ENCODE measurements around the gene CIT.

The CIT gene

DNA sequence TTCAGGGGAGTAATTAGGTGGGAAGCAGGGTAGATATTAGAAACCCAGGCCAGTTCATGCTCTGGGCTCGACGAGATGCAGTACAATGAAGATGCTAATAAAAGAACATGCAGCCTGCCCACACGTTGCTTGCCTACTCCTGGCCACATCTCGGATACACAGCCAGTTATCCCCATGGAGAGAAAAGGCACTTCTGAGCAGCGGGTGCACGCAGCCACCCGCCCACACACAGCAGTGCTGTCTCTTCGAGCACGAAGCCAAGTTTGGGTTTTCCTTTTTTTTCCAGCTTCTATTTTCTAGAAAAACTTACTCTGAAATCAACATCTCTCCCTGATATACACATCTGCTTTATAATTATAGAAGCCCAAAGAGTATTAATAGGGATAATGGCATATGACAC lies 85.7 kb downstream of the CIT start:
- TF ChIP-seq, protein P1, sequence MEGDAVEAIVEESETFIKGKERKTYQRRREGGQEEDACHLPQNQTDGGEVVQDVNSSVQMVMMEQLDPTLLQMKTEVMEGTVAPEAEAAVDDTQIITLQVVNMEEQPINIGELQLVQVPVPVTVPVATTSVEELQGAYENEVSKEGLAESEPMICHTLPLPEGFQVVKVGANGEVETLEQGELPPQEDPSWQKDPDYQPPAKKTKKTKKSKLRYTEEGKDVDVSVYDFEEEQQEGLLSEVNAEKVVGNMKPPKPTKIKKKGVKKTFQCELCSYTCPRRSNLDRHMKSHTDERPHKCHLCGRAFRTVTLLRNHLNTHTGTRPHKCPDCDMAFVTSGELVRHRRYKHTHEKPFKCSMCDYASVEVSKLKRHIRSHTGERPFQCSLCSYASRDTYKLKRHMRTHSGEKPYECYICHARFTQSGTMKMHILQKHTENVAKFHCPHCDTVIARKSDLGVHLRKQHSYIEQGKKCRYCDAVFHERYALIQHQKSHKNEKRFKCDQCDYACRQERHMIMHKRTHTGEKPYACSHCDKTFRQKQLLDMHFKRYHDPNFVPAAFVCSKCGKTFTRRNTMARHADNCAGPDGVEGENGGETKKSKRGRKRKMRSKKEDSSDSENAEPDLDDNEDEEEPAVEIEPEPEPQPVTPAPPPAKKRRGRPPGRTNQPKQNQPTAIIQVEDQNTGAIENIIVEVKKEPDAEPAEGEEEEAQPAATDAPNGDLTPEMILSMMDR (conservative IDR thresholded peaks at IDR 0.05; ENCODE audit: low read depth, low read length): no peak
- no peak overlapping the region for H3K4me3 ChIP-seq (ENCODE audit: low read length)
- DNase-seq (ENCODE audit: low read depth): no peak

DNA sequence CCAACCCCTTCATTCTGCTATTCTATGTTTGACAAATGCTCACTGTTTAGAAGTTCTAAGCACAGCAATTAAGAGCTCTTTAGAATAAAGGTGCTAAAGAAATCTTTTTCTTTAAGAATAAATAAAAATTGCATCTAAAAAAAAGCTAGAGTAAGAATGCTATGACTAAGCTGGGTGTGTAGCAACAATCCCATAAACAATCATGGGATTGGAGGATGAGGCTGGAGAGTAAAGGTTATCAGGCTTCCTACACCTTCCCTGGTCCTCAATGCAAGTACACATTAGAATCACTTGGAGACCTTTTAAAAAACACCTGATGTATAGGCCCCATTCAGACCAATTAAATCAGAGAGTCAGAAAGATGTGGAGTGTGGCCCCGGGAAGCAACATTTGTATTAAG lies 88.3 kb downstream of the CIT start:
- no peak for DNase-seq (ENCODE audit: low read depth)
- no peak overlapping the region for H3K4me3 ChIP-seq (ENCODE audit: low read length)
- TF ChIP-seq, protein P1 (conservative IDR thresholded peaks at IDR 0.05; ENCODE audit: low read depth, low read length): no peak

DNA sequence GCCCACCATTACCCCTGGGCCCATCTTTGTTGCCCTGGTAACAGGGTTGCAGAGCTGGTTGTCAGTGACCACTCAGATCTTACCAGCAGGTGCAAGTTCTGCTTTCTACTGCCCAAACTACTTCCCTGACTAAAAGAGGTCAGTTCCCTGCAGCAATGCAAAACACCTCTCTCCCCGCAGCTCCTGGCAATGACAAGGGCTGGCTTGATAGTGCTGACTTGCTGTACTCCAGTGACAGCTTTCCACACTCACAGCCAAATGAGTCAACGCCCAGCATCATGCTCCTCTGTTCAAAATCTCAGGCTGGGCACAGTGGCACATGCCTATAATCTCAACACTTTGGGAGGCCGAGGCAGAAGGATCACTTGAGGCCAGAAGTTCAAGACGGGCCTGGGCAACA lies 90.6 kb downstream of the CIT start:
- H3K4me3 ChIP-seq (ENCODE audit: low read length): no peak overlapping the region
- TF ChIP-seq, protein P1 (conservative IDR thresholded peaks at IDR 0.05; ENCODE audit: low read depth, low read length): no peak
- DNase-seq (ENCODE audit: low read depth): no peak

DNA sequence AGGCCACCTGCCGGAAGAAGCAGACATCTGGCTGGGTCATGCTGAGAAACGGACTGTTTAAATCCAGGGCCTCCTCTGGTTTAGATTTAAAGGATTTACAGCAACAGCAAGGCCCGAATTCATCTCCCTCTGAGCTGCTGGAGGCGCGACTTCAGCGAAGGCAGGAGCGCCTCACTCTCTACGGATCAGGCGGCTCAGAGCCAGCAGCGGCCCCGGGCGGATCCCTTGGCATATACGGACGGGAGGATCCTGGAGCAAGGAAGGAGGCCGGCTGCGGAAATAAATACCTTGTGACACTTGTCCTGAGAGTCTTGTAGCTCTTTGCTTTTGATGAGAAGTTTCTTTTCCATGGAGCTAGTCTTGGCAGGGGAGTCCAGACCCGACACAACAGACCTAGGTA lies 92.4 kb downstream of the CIT start:
- no peak for DNase-seq (ENCODE audit: low read depth)
- no peak overlapping the region for H3K4me3 ChIP-seq (ENCODE audit: low read length)
- TF ChIP-seq, protein P1 (conservative IDR thresholded peaks at IDR 0.05; ENCODE audit: low read depth, low read length): no peak

DNA sequence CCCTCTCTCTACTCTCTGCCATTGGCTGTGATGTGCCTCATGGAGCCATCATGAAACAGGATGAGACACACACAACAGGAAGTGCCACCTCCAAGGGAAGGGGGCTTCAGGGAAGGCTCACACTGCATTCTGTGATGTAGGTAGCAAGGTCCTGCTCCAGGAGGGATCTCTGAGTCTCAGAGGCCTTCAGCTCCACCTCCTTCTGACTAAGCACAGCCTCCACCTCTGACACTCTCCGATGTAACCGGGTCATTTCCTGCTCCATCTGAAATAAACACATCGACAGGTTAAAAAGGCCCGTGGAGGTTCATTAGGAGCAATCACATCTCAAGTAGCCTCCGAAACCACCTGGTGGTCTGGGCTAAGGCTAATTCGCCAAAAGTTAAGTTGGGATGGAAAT lies 93.3 kb downstream of the CIT start:
- no peak for DNase-seq (ENCODE audit: low read depth)
- TF ChIP-seq, protein P1 (conservative IDR thresholded peaks at IDR 0.05; ENCODE audit: low read depth, low read length): no peak
- H3K4me3 ChIP-seq (ENCODE audit: low read length): no peak overlapping the region

DNA sequence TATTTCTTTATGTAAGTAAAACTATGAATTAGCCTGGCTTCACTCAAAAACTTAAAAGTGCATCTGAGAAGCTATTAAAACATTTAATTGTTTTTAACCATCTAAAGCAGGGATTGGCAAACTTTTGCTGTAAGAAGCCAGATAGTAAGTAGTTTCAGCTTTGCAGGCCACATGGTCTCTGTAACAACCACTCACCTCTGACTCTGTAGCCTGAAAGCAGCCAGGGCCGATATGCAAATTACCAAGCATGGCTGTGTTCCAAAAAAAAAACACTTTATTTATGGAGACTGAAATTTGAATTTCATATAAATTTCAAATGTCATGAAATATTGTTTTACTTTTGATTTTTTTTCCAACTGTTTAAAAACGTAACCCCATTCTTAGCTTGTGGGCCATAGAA lies 95.3 kb downstream of the CIT start:
- H3K4me3 ChIP-seq (ENCODE audit: low read length): no peak overlapping the region
- TF ChIP-seq, protein P1 (conservative IDR thresholded peaks at IDR 0.05; ENCODE audit: low read depth, low read length): no peak
- no peak for DNase-seq (ENCODE audit: low read depth)

DNA sequence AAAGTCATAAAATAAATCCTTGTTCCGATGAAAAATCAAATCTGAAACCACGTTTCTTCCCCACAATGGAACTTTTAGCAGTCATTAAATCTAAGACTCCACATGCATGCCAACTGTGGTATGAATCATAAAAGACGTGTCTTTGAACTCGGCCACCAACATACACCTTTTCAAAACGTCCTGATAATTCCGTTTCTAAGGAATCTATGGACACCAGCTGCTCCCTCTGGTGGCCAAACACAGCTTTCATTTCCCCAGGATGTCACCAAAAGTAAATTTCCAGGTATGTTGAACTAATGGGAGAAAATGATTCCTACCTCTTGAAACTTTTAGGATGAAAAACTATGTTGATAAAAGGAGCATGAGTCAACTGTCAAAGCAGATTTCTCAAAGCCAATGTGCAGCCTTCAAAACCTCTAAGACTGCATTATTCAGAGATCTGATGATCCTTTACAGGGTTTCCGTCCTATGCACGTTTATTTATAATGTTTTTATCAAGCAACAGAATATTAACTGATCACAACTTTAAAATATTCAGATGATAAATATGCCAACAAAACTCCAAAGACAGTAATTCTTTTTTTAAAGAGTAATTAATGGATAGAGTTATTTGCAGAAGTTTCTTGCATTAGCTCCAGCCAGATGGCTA lies 96.2 kb downstream of the CIT start:
- H3K4me3 ChIP-seq (ENCODE audit: low read length): peak overlapping the region; percentile 2
- DNase-seq (ENCODE audit: low read depth): no peak
- TF ChIP-seq, protein P1 (conservative IDR thresholded peaks at IDR 0.05; ENCODE audit: low read depth, low read length): peak; percentile 94
